NCI-H774 (cell line): ENCODE data around the gene HDLBP.

Source experiments
- DNase-seq: peaks from one replicate; lab custom pipeline; 2025; lab: John Stamatoyannopoulos, UW

Gene HDLBP

DNA sequence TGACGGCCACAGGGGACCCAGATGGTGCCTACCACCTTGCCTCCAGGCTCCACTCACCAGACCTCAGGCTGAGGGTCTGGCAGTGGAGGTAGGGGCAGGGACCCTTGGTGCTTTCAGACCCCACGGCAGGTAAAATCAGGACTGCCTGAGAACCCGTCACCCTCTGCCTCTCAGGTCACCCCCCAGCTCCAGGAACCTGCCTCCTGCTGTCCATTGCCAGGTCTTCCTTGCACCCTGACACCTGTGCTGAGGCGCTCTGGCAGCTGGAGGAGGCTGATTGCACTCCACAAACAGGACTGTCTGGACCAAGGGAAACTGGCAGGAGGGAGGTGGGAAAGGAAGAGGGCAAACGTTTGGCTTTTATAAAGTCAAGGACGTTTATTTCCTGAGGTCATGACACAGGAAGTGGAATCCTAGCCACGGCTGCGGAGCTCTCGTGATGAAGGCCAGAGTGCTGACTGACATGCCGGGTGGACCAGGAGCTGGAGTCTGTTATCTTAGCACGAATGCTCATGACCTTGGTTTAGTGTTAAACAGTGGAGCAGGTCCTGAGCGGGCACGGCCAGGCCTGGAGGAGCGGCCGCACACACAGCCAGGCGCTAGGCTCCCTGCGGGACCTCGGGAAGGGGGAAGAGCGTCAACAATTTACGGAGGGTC lies 86.5 kb downstream of the HDLBP start:
- DNase-seq: no peak

- DNase-seq: no peak
These were observed 87.2 kb downstream of the HDLBP start for GRCh38 chr2:241228081-241228859.

DNA sequence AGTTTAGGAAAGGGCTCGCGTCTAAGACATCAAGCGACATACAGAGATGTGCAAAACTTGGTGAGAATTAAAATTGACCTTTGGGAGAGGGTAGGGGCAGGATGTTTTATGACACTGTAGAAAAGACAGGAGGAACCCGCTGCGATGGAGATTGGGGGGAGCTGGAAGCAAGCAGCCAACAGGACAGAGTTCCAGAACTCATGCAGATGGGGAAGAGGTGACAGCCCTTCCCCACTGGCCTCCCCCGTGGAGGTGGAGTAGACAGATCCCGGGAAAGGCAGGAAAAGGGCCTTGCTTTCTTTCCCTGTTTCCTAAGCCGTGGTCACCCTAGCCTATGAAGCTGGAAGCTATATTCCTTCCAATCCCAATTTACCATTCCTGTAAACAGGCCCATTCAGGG lies 87.9 kb downstream of the HDLBP start:
- DNase-seq: no peak

GRCh38 chr2:241226723-241227572 lies 88.5 kb downstream of the HDLBP start:
- no peak for DNase-seq

DNA sequence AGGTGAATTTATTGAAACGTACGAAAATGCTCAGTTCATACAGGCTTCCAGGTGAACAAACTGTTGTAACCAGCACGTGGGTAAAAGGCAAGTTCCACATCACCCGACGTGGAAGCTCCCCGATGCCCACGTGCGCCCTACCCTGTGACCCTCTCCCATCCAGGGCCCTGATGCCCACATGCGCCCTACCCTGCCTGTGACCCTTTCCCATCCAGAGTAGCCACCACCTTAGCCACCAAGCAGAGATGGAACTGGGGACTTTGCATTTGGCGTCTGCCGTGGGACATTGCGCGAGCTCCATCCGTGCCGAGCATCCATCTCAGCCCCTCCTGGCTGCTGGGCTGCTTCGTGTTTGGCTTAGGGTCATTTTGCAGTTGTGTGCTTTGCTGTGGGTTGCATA lies 89.5 kb downstream of the HDLBP start:
- DNase-seq: no peak

- DNase-seq: no peak
These were observed 89.9 kb downstream of the HDLBP start for GRCh38 chr2:241225545-241225944.

- DNase-seq: no peak
These were observed 90.5 kb downstream of the HDLBP start for GRCh38 chr2:241224851-241225438.

- DNase-seq: no peak
These were observed 91.2 kb downstream of the HDLBP start for GRCh38 chr2:241224018-241224850.

DNA sequence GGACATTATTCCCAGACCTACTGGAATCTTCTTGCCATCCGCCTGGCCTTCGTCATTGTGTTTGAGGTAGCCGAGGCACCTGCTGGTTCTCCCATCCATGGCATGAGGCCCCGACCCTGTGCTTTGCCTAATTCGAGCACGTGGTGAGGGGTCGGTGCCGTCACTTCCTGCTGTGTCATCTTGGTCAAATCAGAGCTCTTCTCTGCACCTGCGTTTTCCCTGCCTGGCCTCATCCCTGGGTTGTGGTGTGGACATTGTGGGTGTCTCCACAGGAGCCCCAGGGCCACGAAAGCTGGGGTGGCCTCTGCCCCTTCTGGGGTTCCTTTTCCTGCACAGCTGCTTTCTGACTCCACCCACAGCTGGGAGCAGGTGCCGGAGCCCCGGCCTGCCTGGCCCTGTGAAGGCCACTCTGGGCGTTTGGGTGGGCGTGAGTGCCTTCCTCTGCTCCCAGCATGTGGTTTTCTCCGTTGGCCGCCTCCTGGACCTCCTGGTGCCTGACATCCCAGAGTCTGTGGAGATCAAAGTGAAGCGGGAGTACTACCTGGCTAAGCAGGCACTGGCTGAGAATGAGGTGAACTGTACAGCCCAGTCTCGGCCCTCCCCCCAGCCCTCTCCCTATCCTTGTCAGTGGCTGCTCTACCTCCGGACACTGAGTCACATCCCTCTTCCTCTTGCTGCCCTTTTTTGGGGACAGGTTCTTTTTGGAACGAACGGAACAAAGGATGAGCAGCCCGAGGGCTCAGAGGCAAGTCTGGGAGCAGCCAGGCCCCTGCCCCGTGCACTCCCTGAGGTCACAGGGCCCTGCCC lies 92.1 kb downstream of the HDLBP start:
- DNase-seq: no peak

- no peak for DNase-seq
These were observed 95.6 kb downstream of the HDLBP start for GRCh38 chr2:241219856-241220356.

- DNase-seq: no peak
These were observed 96.5 kb downstream of the HDLBP start for GRCh38 chr2:241219030-241219382.

- DNase-seq: peak; percentile 44
These were observed 97.1 kb downstream of the HDLBP start for GRCh38 chr2:241218131-241219029.

DNA sequence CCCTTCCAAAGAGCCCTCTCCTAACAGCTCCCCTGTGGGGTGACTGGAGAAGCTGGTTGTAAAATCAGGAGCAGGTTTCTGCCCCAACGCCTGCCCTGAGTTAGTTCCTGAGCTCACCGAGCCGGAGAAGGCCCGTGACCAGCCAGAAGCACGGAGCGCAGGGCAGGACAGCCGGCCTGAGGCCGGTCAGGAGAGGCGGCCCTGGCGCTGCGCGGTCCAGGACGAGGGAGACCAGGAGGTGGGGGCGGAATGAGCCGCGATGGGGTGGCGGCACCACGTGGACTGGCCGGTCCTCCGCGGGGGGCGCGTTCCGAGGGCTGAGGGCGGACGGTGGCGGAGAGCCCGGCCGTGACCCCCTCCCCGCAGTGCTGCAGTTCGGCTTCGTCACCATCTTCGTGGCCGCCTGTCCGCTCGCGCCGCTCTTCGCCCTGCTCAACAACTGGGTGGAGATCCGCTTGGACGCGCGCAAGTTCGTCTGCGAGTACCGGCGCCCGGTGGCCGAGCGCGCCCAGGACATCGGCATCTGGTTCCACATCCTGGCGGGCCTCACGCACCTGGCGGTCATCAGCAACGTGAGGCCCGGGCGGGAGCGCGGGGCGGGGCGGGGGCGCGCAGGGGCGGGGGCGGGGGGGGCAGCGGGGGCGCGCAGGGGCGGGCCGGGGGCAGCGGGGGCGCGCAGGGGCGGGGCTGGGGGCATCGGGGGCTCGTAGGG lies 98.0 kb downstream of the HDLBP start:
- peak; percentile 60 for DNase-seq

DNA sequence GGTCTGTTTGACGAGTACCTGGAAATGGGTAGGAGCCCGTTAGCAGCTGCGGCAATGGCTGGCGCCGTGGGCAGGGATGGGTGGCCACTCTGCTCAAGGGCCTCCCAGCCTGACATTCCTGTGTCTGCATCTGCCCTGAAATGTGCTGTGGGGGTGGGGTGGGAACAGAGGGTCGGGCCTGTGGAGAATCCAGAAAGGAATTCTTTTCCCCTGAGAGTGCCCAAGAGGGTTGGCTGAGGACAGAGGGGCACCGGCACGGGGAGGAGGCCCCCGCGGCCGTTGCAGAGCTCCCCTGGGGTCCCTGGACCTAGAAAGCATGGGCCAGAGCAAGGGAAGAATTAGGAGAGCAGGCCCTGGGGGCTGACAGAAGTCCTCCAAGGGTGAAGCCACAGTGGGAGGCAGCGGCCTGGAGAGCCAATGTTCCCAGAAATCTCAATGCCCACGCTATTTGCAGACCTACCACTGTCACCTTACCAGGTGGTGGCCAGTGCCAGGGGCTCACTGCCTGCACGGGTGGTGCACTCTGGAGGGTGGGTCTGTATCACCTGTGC lies 99.2 kb downstream of the HDLBP start:
- DNase-seq: no peak

GRCh38 chr2:241215421-241215820 lies 100.1 kb downstream of the HDLBP start:
- no peak for DNase-seq

DNA sequence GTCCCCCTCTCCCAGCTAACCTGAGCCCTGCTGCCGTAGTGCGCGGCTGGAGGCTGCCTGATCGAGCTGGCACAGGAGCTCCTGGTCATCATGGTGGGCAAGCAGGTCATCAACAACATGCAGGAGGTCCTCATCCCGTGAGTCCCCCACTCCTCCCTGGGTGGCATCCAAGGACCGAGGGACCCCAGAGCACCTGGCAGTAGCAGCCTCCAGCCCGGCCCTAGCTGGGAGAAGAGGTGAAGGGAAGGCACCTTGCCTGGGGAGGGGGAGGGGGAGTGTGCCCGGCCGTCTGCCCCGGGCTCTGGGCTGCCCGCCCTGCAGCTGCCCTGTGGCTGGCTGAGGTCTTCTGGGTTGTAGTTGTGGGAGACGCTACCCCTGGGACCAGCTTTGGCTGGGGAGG lies 100.7 kb downstream of the HDLBP start:
- DNase-seq: no peak

GRCh38 chr2:241214209-241214608 lies 101.3 kb downstream of the HDLBP start:
- no peak for DNase-seq

GRCh38 chr2:241213567-241213966 lies 101.9 kb downstream of the HDLBP start:
- DNase-seq: no peak
